Neural progenitor cell (in vitro differentiated cells): Measurements from ENCODE around the gene SMIM21. TPM values are rescaled to one million over a fixed set of nuclear protein-coding genes. Genes with fewer than 3 reads are reported as not detected.

Experiments used
- DNase-seq: peaks from one replicate; pipeline ENCODE4 v3.0.0-alpha.2; 2016; ENCODE audit warnings: low spot score
- H2AFZ ChIP-seq: fragments of 200-600 bp; sonication (generic); replicated peaks from 2 replicates; pipeline ENCODE4 v1.6.1; 2016; ENCODE audit warnings: antibody characterized with exemption
- H3F3A ChIP-seq: fragments of 200-600 bp; sonication (generic); 2 replicates; pipeline ENCODE4 v1.6.1; 2016; ENCODE audit warnings: antibody characterized with exemption, low read depth
- H3K27ac ChIP-seq: fragments of 200-600 bp; sonication (generic); 2 replicates; pipeline ENCODE4 v1.5.1; 2016; ENCODE audit warnings: mild to moderate bottlenecking
- H3K27me3 ChIP-seq: fragments of 200-600 bp; sonication (generic); 2 replicates; pipeline ENCODE4 v1.6.1; 2016; ENCODE audit warnings: mild to moderate bottlenecking, moderate library complexity
- H3K36me3 ChIP-seq: fragments of 200-600 bp; sonication (generic); 2 replicates; pipeline ENCODE4 v1.5.1; 2016
- H3K4me1 ChIP-seq: fragments of 200-600 bp; sonication (generic); 2 replicates; pipeline ENCODE4 v1.6.1; 2016; ENCODE audit warnings: mixed run types
- H3K4me2 ChIP-seq: fragments of 200-600 bp; sonication (generic); 2 replicates; pipeline ENCODE4 v1.6.1; 2016
- H3K4me3 ChIP-seq: fragments of 200-600 bp; sonication (generic); 2 replicates; pipeline ENCODE4 v1.5.1; 2016
- H3K79me2 ChIP-seq: fragments of 200-600 bp; sonication (generic); 2 replicates; pipeline ENCODE4 v1.6.1; 2016; ENCODE audit warnings: low read depth
- H3K9ac ChIP-seq: fragments of 200-600 bp; sonication (generic); 2 replicates; pipeline ENCODE4 v1.6.1; 2016
- H3K9me3 ChIP-seq: fragments of 200-600 bp; sonication (generic); 2 replicates; pipeline ENCODE4 v1.5.1; 2016; ENCODE audit warnings: low read depth
- H4K20me1 ChIP-seq: fragments of 200-600 bp; sonication (generic); 2 replicates; pipeline ENCODE4 v1.6.1; 2016; ENCODE audit warnings: low read depth
- H3K27ac Mint-ChIP-seq: 3 replicates; pipeline ENCODE4 v1.8.0; 2021; ENCODE audit warnings: mixed read lengths
- H3K27me3 Mint-ChIP-seq: 2 replicates; pipeline ENCODE4 v1.8.0; 2022; ENCODE audit warnings: low read depth, mild to moderate bottlenecking, inconsistent platforms, moderate library complexity, mixed read lengths; ENCODE audit not compliant: insufficient read depth
- H3K36me3 Mint-ChIP-seq: 3 replicates; pipeline ENCODE4 v1.8.0; 2021; ENCODE audit warnings: mixed read lengths
- H3K4me1 Mint-ChIP-seq: 3 replicates; pipeline ENCODE4 v1.8.0; 2021; ENCODE audit warnings: mixed read lengths
- H3K4me3 Mint-ChIP-seq: 3 replicates; pipeline ENCODE4 v1.8.0; 2021; ENCODE audit warnings: mild to moderate bottlenecking, moderate library complexity, mixed read lengths
- H3K9me3 Mint-ChIP-seq: 3 replicates; pipeline ENCODE4 v1.8.0; 2020; ENCODE audit warnings: mixed read lengths
- CTCF ChIP-seq: fragments of 200-600 bp; sonication (generic); IDR thresholded peaks from 2 replicates; pipeline ENCODE4 v1.5.1; 2017; ENCODE audit warnings: antibody characterized with exemption, mild to moderate bottlenecking
- EZH2 ChIP-seq: fragments of 200-600 bp; sonication (generic); IDR thresholded peaks from 2 replicates; pipeline ENCODE4 v1.6.1; 2017; ENCODE audit warnings: antibody characterized with exemption, mild to moderate bottlenecking, moderate library complexity
- EZH2phosphoT487 ChIP-seq: fragments of 200-600 bp; sonication (generic); IDR thresholded peaks from 2 replicates; pipeline ENCODE4 v1.6.1; 2017; ENCODE audit warnings: antibody characterized with exemption
- total RNA-seq: library from RNA; depleted of rRNA; stranded (reverse); fragments of >200 nt; gene quantifications from 2 replicates; pipeline ENCODE4 v1.2.3, GENCODE V29; 2015; ENCODE audit warnings: low replicate concordance

The SMIM21 gene
- total RNA-seq, 1 donor from 2014 or later = not detected

GRCh38 chr18:75378376-75379315, 48.9 kb downstream of the SMIM21 start:
- H3K4me2 ChIP-seq = peak overlapping the region; percentile 38
- peaks cover 16% of the 10 kb centered on the region for H3K4me1 ChIP-seq
- H2AFZ ChIP-seq = peak overlapping the region; percentile 57
- peaks cover 14% of the 10 kb centered on the region for H3K27me3 Mint-ChIP-seq
- H3K9ac ChIP-seq = no peak overlapping the region
- no peaks in the 10 kb centered on the region for H3K36me3 ChIP-seq
- H3K79me2 ChIP-seq = no peaks in the 10 kb centered on the region
- peaks cover 17% of the 10 kb centered on the region for H3K4me1 Mint-ChIP-seq
- H3F3A ChIP-seq = no peaks in the 10 kb centered on the region
- H3K27me3 ChIP-seq = no peaks in the 10 kb centered on the region
- H3K4me3 ChIP-seq = no peak overlapping the region
- TF ChIP-seq EZH2 (no peak), EZH2phosphoT487 (no peak)
- peak; percentile 24 for DNase-seq
- no peaks in the 10 kb centered on the region for H3K9me3 ChIP-seq
- no peaks in the 10 kb centered on the region for H3K36me3 Mint-ChIP-seq
- H3K27ac ChIP-seq = no peak overlapping the region
- peaks cover under 1% of the 10 kb centered on the region for H3K9me3 Mint-ChIP-seq
- no peaks in the 10 kb centered on the region for H4K20me1 ChIP-seq
- H3K27ac Mint-ChIP-seq = no peak overlapping the region
- H3K4me3 Mint-ChIP-seq = no peak overlapping the region

- Histone ChIP-seq H3K4me1 (peaks cover 16% of the 10 kb centered on the region), H3F3A (no peaks in the 10 kb centered on the region), H2AFZ (peak overlapping the region; percentile 57), H3K9ac (no peak overlapping the region), H3K27me3 (no peaks in the 10 kb centered on the region), H3K9me3 (no peaks in the 10 kb centered on the region), H3K79me2 (no peaks in the 10 kb centered on the region), H3K4me3 (no peak overlapping the region), H4K20me1 (no peaks in the 10 kb centered on the region), H3K36me3 (no peaks in the 10 kb centered on the region), H3K27ac (no peak overlapping the region), H3K4me2 (peak overlapping the region; percentile 31)
- Mint-ChIP-seq H3K27me3 (peaks cover 14% of the 10 kb centered on the region), H3K4me3 (no peak overlapping the region), H3K9me3 (peaks cover 2% of the 10 kb centered on the region), H3K27ac (no peak overlapping the region), H3K36me3 (no peaks in the 10 kb centered on the region), H3K4me1 (peaks cover 17% of the 10 kb centered on the region)
- no peak for DNase-seq
- TF ChIP-seq EZH2phosphoT487 (no peak), CTCF (no peak), EZH2 (no peak)
Measured at GRCh38 chr18:75377926-75378325, 49.6 kb downstream of the SMIM21 start.

GRCh38 chr18:75377258-75377657, 50.2 kb downstream of the SMIM21 start:
- Histone ChIP-seq H3K27me3 (no peaks in the 10 kb centered on the region), H3K9me3 (no peaks in the 10 kb centered on the region), H3K9ac (no peak overlapping the region), H3K4me1 (peaks cover 16% of the 10 kb centered on the region), H3K79me2 (no peaks in the 10 kb centered on the region), H4K20me1 (no peaks in the 10 kb centered on the region), H3K27ac (no peak overlapping the region), H3F3A (no peaks in the 10 kb centered on the region), H3K4me3 (no peak overlapping the region), H3K4me2 (no peak overlapping the region), H3K36me3 (no peaks in the 10 kb centered on the region), H2AFZ (no peak overlapping the region)
- Mint-ChIP-seq H3K36me3 (no peaks in the 10 kb centered on the region), H3K27me3 (peaks cover 13% of the 10 kb centered on the region), H3K9me3 (peaks cover 4% of the 10 kb centered on the region), H3K27ac (no peak overlapping the region), H3K4me3 (no peak overlapping the region), H3K4me1 (peaks cover 17% of the 10 kb centered on the region)
- no peak for DNase-seq
- TF ChIP-seq CTCF = no peak
- no peak for TF ChIP-seq EZH2
- TF ChIP-seq EZH2phosphoT487 = no peak

GRCh38 chr18:75376004-75376403, 51.5 kb downstream of the SMIM21 start:
- Histone ChIP-seq H3K4me1 (peaks cover 16% of the 10 kb centered on the region), H3K9me3 (no peaks in the 10 kb centered on the region), H2AFZ (no peak overlapping the region), H3K79me2 (no peaks in the 10 kb centered on the region), H4K20me1 (no peaks in the 10 kb centered on the region), H3K4me3 (no peak overlapping the region), H3K27ac (no peak overlapping the region), H3K9ac (no peak overlapping the region), H3K4me2 (no peak overlapping the region), H3F3A (no peaks in the 10 kb centered on the region), H3K27me3 (no peaks in the 10 kb centered on the region), H3K36me3 (no peaks in the 10 kb centered on the region)
- TF ChIP-seq EZH2phosphoT487 = no peak
- Mint-ChIP-seq H3K27ac (no peak overlapping the region), H3K4me1 (peaks cover 18% of the 10 kb centered on the region), H3K27me3 (peaks cover 10% of the 10 kb centered on the region), H3K9me3 (peaks cover 4% of the 10 kb centered on the region), H3K4me3 (no peak overlapping the region), H3K36me3 (no peaks in the 10 kb centered on the region)
- DNase-seq = no peak
